Endodermal cell (in vitro differentiated cells): Measurements from ENCODE around the gene MC2R. TPM values are rescaled to one million over a fixed set of nuclear protein-coding genes. Genes with fewer than 3 reads are reported as not detected.
A peak's percentile ranks its signal among the peaks of the same experiment; 100 is the strongest.

Source experiments
- DNase-seq: peaks from one replicate; pipeline ENCODE4 v3.0.0-alpha.2; 2017
- H3K27ac ChIP-seq: 2 replicates; pipeline ENCODE4 v1.5.1; 2013; ENCODE audit warnings: mild to moderate bottlenecking, low read depth, low read length, moderate library complexity
- H3K27me3 ChIP-seq: 2 replicates; pipeline ENCODE4 v1.6.1; 2013; ENCODE audit warnings: mild to moderate bottlenecking, low read length, moderate library complexity; ENCODE audit not compliant: insufficient read depth, control insufficient read depth, poor library complexity, severe bottlenecking
- H3K36me3 ChIP-seq: 2 replicates; pipeline ENCODE4 v1.7.0; 2013; ENCODE audit warnings: mild to moderate bottlenecking, low read length, moderate library complexity; ENCODE audit not compliant: control insufficient read depth, insufficient read depth
- H3K4me1 ChIP-seq: one replicate; pipeline ENCODE4 v1.7.0; 2013; ENCODE audit warnings: low read length; ENCODE audit not compliant: control insufficient read depth, insufficient read depth
- H3K4me3 ChIP-seq: 2 replicates; pipeline ENCODE4 v1.5.1; 2013; ENCODE audit warnings: mild to moderate bottlenecking, low read length, moderate library complexity
- H3K9ac ChIP-seq: 2 replicates; pipeline ENCODE4 v1.6.1; 2013; ENCODE audit warnings: mild to moderate bottlenecking, low read length, moderate library complexity; ENCODE audit not compliant: poor library complexity, severe bottlenecking; ENCODE audit errors: extremely low read depth
- H3K9me3 ChIP-seq: 2 replicates; pipeline ENCODE4 v1.6.1; 2013; ENCODE audit warnings: mild to moderate bottlenecking, low read length, moderate library complexity; ENCODE audit not compliant: control insufficient read depth
- H3K27ac Mint-ChIP-seq: 2 replicates; pipeline ENCODE4 v1.8.0; 2020; ENCODE audit warnings: mixed read lengths
- H3K27me3 Mint-ChIP-seq: 2 replicates; pipeline ENCODE4 v1.8.0; 2021; ENCODE audit warnings: mild to moderate bottlenecking, mixed read lengths; ENCODE audit not compliant: insufficient read depth
- H3K36me3 Mint-ChIP-seq: 2 replicates; pipeline ENCODE4 v1.8.0; 2020; ENCODE audit warnings: low read depth, mixed read lengths
- H3K4me1 Mint-ChIP-seq: 2 replicates; pipeline ENCODE4 v1.8.0; 2020; ENCODE audit warnings: mixed read lengths
- H3K4me3 Mint-ChIP-seq: 2 replicates; pipeline ENCODE4 v1.8.0; 2020; ENCODE audit warnings: mild to moderate bottlenecking, moderate library complexity, mixed read lengths
- H3K9me3 Mint-ChIP-seq: 2 replicates; pipeline ENCODE4 v1.8.0; 2020; ENCODE audit warnings: mild to moderate bottlenecking, mixed read lengths
- CTCF ChIP-seq: fragments of 200-600 bp; sonication (generic); conservative IDR thresholded peaks from 2 replicates; pipeline ENCODE4 v1.5.0; 2021; ENCODE audit warnings: antibody characterized with exemption, mild to moderate bottlenecking
- WGBS, 2 experiments: methylation state at CpG; one replicate each; pipeline versions ENCODE4 v1.1.5 to v1.1.7; 2013; ENCODE audit warnings: missing lambda C conversion rate in 2 of 2, mixed read lengths in 1 of 2; ENCODE audit not compliant: insufficient coverage in 1 of 2, insufficient read length in 1 of 2; 5-methylcytosine and 5-hydroxymethylcytosine counted together
- total RNA-seq, 2 donors: library from RNA; stranded (reverse); fragmentation: NEBNext Ultra II Directional in 1 of 2; extraction: Animal tissue kit (Norgen Biotek cat#: 25700) in 1 of 2; gene quantifications; 2 replicates in 1 of 2; 3 replicates in 1 of 2; pipeline ENCODE4 v1.2.1, GENCODE V29; 2021

Gene MC2R
- total RNA-seq, 2 donors from 2014 or later = not detected

- H3K9me3 Mint-ChIP-seq = peaks cover 17% of the 10 kb centered on the region
- no peaks in the 10 kb centered on the region for H3K36me3 Mint-ChIP-seq
- 90 to 100% methylated on average over 1 to 4 of the region's 4 CpGs for WGBS, 2 experiments
- no peaks in the 10 kb centered on the region for H3K4me1 Mint-ChIP-seq
- no peak overlapping the region for H3K4me3 Mint-ChIP-seq
- Histone ChIP-seq H3K4me1 (no peaks in the 10 kb centered on the region), H3K36me3 (no peaks in the 10 kb centered on the region), H3K9me3 (no peaks in the 10 kb centered on the region), H3K27me3 (no peaks in the 10 kb centered on the region), H3K27ac (no peak overlapping the region), H3K9ac (no peak overlapping the region), H3K4me3 (no peak overlapping the region)
- TF ChIP-seq CTCF = no peak
- no peak for DNase-seq
- H3K27ac Mint-ChIP-seq = no peak overlapping the region
- no peaks in the 10 kb centered on the region for H3K27me3 Mint-ChIP-seq
Measured at GRCh38 chr18:13849791-13850190, 65.5 kb downstream of the MC2R start.

GRCh38 chr18:13836559-13836958 lies 78.8 kb downstream of the MC2R start:
- H3K9ac ChIP-seq = no peak overlapping the region
- H3K4me1 ChIP-seq = no peaks in the 10 kb centered on the region
- TF ChIP-seq CTCF = no peak
- Mint-ChIP-seq H3K36me3 (no peaks in the 10 kb centered on the region), H3K27ac (no peak overlapping the region), H3K4me1 (peaks cover 2% of the 10 kb centered on the region), H3K9me3 (no peaks in the 10 kb centered on the region), H3K4me3 (no peak overlapping the region), H3K27me3 (no peaks in the 10 kb centered on the region)
- 96 to 98% methylated on average over 4 to 22 of the region's 22 CpGs for WGBS, 2 experiments
- no peaks in the 10 kb centered on the region for H3K36me3 ChIP-seq
- no peak for DNase-seq
- no peaks in the 10 kb centered on the region for H3K9me3 ChIP-seq
- H3K4me3 ChIP-seq = no peak overlapping the region
- H3K27me3 ChIP-seq = no peaks in the 10 kb centered on the region
- H3K27ac ChIP-seq = no peak overlapping the region

GRCh38 chr18:13835202-13835601 lies 80.1 kb downstream of the MC2R start:
- Histone ChIP-seq H3K36me3 (no peaks in the 10 kb centered on the region), H3K4me3 (no peak overlapping the region), H3K9ac (no peak overlapping the region), H3K27me3 (no peaks in the 10 kb centered on the region), H3K4me1 (no peaks in the 10 kb centered on the region), H3K27ac (no peak overlapping the region), H3K9me3 (no peaks in the 10 kb centered on the region)
- 82 to 100% methylated on average over 1 to 6 of the region's 6 CpGs for WGBS, 2 experiments
- Mint-ChIP-seq H3K27ac (no peak overlapping the region), H3K27me3 (no peaks in the 10 kb centered on the region), H3K4me3 (no peak overlapping the region), H3K36me3 (no peaks in the 10 kb centered on the region), H3K9me3 (peaks cover 2% of the 10 kb centered on the region), H3K4me1 (peaks cover 2% of the 10 kb centered on the region)
- no peak for TF ChIP-seq CTCF
- peak; percentile 62 for DNase-seq
